Central memory CD8-positive, alpha-beta T cell (primary cell): ENCODE results near the gene RBM12.

Experiments used
- ATAC-seq: fragments of 150-1000 bp; cut with Tn5 transposase; replicated peaks from 2 replicates; pipeline ENCODE4 v1.10.0; 2022; ENCODE audit warnings: mild to moderate bottlenecking, moderate FRiP score, moderate number of reproducible peaks; ENCODE audit not compliant: poor library complexity, severe bottlenecking; ENCODE audit errors: extremely low read depth
- DNase-seq, 2 donors: peaks; one replicate each; pipeline ENCODE4 v3.0.0; 2021; ENCODE audit warnings: low spot score in 2 of 2
- H3K27ac Mint-ChIP-seq: one replicate; pipeline ENCODE4 v1.8.0; 2022; ENCODE audit warnings: low read depth, mild to moderate bottlenecking, moderate library complexity, mixed read lengths
- H3K27me3 Mint-ChIP-seq: one replicate; pipeline ENCODE4 v1.8.0; 2022; ENCODE audit warnings: mixed read lengths
- H3K36me3 Mint-ChIP-seq: one replicate; pipeline ENCODE4 v1.8.0; 2022; ENCODE audit warnings: mild to moderate bottlenecking, moderate library complexity, mixed read lengths; ENCODE audit not compliant: insufficient read depth
- H3K4me1 Mint-ChIP-seq: one replicate; pipeline ENCODE4 v1.8.0; 2022; ENCODE audit warnings: mixed read lengths
- H3K4me3 Mint-ChIP-seq: one replicate; pipeline ENCODE4 v1.8.0; 2022; ENCODE audit warnings: mild to moderate bottlenecking, moderate library complexity, mixed read lengths
- H3K9me3 Mint-ChIP-seq: one replicate; pipeline ENCODE4 v1.8.0; 2022; ENCODE audit warnings: mixed read lengths

Gene RBM12

DNA sequence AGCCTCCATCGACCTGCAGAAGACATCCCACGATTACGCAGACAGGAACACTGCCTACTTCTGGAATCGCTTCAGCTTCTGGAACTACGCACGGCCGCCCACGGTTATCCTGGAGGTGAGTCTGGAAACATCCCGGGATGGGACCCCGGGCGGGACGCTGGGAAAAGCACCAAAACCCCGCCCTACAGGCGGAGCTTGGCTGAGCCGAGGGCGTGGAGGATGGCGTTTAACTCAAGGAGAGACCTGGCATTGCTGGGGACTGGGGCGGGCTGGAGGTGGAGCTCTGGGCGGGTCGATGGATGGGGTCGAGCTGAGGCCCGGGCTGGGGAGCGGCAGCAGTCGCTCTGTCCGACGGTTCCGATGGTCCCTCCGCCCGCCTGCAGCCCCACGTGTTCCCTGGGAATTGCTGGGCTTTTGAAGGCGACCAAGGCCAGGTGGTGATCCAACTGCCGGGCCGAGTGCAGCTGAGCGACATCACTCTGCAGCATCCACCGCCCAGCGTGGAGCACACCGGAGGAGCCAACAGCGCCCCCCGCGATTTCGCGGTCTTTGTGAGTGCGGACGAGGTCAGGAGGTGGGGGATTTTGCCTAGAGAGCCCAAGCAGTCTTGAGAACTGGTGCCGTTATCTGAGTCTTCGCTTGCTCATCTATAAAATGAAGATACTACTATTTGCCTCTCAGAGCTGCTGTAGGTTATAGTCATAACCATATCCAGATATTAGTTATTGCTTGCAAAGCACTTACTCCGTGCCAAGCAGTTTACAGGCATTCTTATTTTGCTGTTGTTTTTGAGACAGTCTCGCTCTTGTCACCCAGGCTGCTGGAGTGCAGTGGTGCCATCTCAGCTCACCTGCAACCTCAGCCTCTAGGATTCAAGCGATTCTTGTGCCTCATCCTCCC, 45.3 kb downstream of the RBM12 start:
- H3K4me3 Mint-ChIP-seq = peak overlapping the region; percentile 87
- peak overlapping the region; percentile 78 for H3K27ac Mint-ChIP-seq
- peaks cover 27% of the 10 kb centered on the region for H3K36me3 Mint-ChIP-seq

GRCh38 chr20:35618263-35619131, 46.2 kb downstream of the RBM12 start:
- Mint-ChIP-seq H3K4me3 (peak overlapping the region; percentile 87), H3K27me3 (no peaks in the 10 kb centered on the region), H3K4me1 (peaks cover 38% of the 10 kb centered on the region), H3K9me3 (no peaks in the 10 kb centered on the region), H3K36me3 (peaks cover 29% of the 10 kb centered on the region), H3K27ac (peak overlapping the region; percentile 78)
- no peak for ATAC-seq
- no peak for DNase-seq

More for the DNA sequence above, 45.3 kb downstream of the RBM12 start:
- Mint-ChIP-seq H3K4me1 (peaks cover 38% of the 10 kb centered on the region), H3K27me3 (no peaks in the 10 kb centered on the region), H3K9me3 (no peaks in the 10 kb centered on the region)
- peak; percentile 69 to 70 for DNase-seq
- ATAC-seq = peak; percentile 14

- DNase-seq = no peak
- H3K36me3 Mint-ChIP-seq = peaks cover 27% of the 10 kb centered on the region
- peak overlapping the region; percentile 87 for H3K4me3 Mint-ChIP-seq
- peaks cover 38% of the 10 kb centered on the region for H3K4me1 Mint-ChIP-seq
- no peaks in the 10 kb centered on the region for H3K27me3 Mint-ChIP-seq
- ATAC-seq = no peak
- H3K9me3 Mint-ChIP-seq = no peaks in the 10 kb centered on the region
- peak overlapping the region; percentile 78 for H3K27ac Mint-ChIP-seq
These were observed 47.1 kb downstream of the RBM12 start for GRCh38 chr20:35617397-35618262.

DNA sequence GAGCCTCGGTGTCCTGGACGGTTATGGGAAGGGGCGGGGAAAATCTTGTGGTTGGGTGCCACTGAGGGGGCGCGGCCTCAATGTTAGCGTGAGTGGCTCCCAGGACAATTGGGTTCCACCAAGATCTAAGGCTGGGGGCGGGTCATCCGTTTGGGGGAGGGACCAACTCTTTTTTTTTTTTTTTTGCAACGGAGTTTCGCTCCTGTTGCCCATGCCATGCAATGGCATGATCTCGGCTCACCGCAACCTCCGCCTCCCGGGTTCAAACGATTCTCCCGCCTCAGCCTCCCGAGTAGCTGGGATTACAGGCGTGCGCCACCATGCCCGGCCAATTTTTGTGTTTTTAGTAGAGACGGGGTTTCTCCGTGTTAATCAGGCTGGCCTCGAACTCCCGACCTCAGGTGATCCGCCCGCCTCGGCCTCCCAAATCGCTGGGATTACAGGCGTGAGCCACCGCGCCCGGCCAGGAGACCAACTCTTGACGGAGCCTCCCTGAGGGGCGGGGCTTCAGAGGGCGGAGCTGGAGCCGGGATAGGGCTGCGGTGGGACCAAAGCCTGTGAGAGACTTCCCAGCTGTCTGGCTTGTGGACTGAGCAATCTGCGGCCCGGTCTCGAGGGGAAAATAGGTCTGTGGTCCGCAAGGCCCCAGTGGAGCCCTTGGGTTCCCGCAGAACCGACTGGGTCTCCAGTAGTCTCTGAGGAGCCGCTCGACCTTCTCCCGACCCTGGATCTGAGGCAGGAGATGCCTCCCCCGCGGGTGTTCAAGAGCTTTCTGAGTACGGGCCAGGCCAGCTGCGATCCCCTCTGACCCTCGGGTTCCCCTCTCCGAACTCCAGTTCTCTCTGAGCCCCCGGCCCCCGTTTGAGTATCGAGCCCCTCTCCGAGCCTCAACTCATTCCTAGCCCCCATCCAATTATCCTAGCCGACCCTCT, 48.0 kb downstream of the RBM12 start:
- ATAC-seq (no peak), DNase-seq (no peak)
- H3K36me3 Mint-ChIP-seq = peaks cover 27% of the 10 kb centered on the region
- H3K9me3 Mint-ChIP-seq = no peaks in the 10 kb centered on the region
- H3K4me1 Mint-ChIP-seq = peaks cover 38% of the 10 kb centered on the region
- no peaks in the 10 kb centered on the region for H3K27me3 Mint-ChIP-seq
- peak overlapping the region; percentile 87 for H3K4me3 Mint-ChIP-seq
- H3K27ac Mint-ChIP-seq = peak overlapping the region; percentile 100

DNA sequence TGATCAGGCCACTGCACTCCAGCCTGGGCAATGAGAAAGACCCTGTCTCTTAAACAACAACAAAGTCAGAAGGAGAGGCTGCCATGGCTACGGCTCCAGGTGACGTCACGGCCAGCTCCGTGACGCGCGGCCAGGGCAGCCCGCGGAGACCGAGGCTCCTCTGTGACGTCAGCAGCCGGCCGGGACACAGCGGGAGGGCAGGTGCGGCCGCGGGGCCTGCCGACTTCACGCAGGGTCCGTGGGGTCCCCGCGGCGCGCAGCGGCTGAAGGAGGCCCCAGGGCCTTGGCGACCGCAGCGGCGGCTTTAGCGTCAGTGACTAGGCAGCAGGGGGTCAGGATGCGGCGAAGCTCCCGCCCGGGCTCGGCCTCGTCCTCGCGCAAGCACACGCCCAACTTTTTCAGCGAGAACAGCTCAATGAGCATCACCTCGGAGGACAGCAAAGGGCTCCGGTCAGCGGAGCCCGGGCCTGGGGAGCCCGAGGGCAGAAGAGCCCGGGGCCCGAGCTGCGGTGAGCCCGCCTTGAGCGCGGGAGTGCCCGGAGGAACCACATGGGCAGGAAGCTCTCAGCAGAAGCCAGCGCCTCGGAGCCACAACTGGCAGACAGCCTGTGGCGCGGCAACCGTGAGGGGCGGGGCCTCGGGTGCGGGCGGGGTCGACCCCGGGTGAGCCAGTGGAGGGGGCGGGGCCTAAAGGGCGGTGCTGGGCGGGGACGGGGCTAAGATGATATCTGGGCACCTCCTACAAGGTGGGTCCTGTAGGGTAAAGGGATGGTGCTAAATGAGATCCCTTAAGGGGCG, 48.8 kb downstream of the RBM12 start, which contains the start of gene SPAG4:
Gene SPAG4 (plus strand): TSS at position 163 of the 798 bp plus-strand sequence. CDS start 175 bp downstream, at position 338.
- H3K27ac Mint-ChIP-seq = peak within 1 kb of the TSS; percentile 100

DNA sequence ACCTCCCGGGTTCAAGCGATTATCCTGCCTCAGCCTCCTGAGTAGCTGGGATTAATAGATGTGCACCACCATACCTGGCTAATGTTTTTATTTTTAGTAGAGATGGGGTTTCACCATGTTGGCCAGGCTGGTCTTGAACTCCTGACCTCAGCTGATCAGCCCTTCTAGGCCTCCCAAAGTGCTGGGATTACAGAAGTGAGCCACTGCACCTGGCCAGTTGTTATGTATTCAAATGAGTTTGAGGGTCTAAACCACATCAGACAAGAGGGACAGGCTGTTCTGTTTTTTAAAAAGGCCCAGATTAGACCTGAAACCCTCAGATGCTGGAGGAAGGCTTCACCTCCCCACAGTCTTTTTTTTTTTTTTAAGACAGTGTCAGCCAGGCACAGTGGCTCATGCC, 53.2 kb downstream of the RBM12 start:
- no peaks in the 10 kb centered on the region for H3K9me3 Mint-ChIP-seq

More for the DNA sequence above, 48.8 kb downstream of the RBM12 start, which contains the start of gene SPAG4:
- Mint-ChIP-seq H3K4me1 (peaks cover 34% of the 10 kb centered on the region), H3K4me3 (peak within 1 kb of the TSS; percentile 87), H3K36me3 (peaks cover 27% of the 10 kb centered on the region), H3K9me3 (no peaks in the 10 kb centered on the region), H3K27me3 (no peaks in the 10 kb centered on the region)
- ATAC-seq (peak; percentile 86), DNase-seq (peak; percentile 96 to 99)

DNA sequence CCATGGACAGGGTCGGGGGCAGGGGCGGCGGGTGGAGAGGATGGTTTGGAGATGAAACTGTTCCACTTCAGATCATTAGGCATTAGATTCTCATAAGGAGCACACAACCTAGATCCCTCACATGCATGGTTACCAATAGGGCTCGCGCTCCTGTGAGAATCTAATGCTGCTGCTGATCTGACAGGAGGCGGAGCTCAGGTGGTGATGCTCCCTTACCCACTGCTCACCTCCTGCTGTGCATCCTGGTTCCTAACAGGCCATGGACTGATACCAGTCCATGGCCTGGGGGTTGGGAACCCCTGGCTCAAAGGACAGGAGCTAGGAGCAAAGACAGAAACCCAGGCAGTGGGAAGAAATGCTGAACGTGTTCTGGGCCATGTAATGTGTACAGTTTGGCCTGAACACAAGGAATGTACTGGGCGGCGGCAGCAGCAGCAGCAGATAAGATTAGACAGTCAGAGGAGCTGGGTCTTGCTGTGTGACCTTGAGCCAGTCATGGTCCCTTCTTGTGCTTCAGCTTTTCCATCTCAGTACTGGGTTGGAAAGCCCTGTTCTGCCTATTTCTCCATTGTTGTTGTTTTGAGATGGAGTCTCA, 53.8 kb downstream of the RBM12 start:
- Mint-ChIP-seq H3K27ac (no peak overlapping the region), H3K9me3 (no peaks in the 10 kb centered on the region), H3K4me3 (no peak overlapping the region), H3K4me1 (peaks cover 7% of the 10 kb centered on the region), H3K27me3 (no peaks in the 10 kb centered on the region), H3K36me3 (peaks cover 13% of the 10 kb centered on the region)
- no peak for ATAC-seq
- DNase-seq = no peak

More for the DNA sequence above, 53.2 kb downstream of the RBM12 start:
- no peak overlapping the region for H3K4me3 Mint-ChIP-seq
- H3K36me3 Mint-ChIP-seq = peaks cover 18% of the 10 kb centered on the region
- peaks cover 9% of the 10 kb centered on the region for H3K4me1 Mint-ChIP-seq
- no peak for DNase-seq
- no peak for ATAC-seq
- no peak overlapping the region for H3K27ac Mint-ChIP-seq
- no peaks in the 10 kb centered on the region for H3K27me3 Mint-ChIP-seq

DNA sequence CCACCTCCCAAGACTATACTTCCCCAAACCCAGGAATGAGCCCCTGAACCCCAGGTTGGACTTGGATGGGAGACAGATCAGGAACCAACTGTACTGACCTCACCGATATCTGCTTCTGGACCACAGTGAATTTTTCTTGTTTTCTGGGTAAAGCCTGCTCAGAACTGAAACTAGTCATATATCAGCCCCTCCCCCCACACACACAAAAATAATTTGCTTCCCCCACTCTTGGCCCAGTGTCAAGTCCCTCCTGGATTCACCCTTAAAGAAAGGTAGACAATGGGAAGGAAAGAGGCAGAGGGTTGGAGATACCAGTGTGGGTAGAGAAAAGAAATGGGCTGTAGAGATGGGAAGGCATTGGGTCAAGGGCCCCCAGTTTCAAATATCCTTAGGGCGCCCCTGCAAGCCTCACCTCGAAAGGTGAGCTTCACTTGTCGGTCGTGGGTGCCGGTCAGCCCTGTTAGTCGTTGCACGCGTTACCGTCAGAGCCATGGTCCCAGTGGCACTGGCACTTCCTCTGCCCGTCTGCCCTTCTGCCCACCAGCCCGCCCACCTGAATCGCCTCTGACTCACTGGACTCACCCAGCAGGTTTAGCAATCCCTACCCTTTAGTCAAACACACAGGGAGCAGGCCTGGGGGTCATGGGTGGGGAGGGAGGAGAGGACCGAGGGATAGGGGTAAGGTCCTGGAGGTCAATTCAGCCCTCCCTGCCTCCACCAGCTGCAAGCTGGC, 57.5 kb downstream of the RBM12 start:
- Mint-ChIP-seq H3K4me3 (no peak overlapping the region), H3K4me1 (no peaks in the 10 kb centered on the region), H3K36me3 (peaks cover 1% of the 10 kb centered on the region), H3K27me3 (no peaks in the 10 kb centered on the region), H3K9me3 (no peaks in the 10 kb centered on the region), H3K27ac (no peak overlapping the region)
- DNase-seq = no peak
- ATAC-seq = no peak

DNA sequence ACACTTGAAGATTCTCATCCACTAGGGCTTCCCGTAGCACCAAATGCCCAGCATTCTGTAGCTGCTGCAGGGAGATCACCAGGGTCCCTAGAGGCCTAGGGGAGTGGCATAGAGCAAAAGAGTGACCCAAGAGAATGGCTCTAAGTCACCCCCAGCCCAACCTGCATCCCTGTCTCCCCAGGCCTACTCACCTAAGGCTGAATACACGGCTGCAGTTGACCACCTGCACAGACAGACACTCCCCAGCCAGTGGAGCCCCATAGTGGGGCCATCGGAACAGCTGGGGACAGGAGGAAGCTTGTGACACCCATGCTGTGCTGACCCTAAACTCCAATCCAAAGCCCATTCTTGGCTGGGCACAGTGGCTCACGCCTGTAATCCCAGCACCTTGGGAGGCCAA, 58.6 kb downstream of the RBM12 start:
- no peaks in the 10 kb centered on the region for H3K27me3 Mint-ChIP-seq
- no peaks in the 10 kb centered on the region for H3K4me1 Mint-ChIP-seq
- ATAC-seq = no peak
- no peak overlapping the region for H3K27ac Mint-ChIP-seq
- no peaks in the 10 kb centered on the region for H3K9me3 Mint-ChIP-seq
- H3K4me3 Mint-ChIP-seq = no peak overlapping the region
- no peak for DNase-seq
- H3K36me3 Mint-ChIP-seq = peaks cover 1% of the 10 kb centered on the region

- no peak for ATAC-seq
- no peak for DNase-seq
- no peaks in the 10 kb centered on the region for H3K9me3 Mint-ChIP-seq
- H3K27ac Mint-ChIP-seq = no peak overlapping the region
- no peak overlapping the region for H3K4me3 Mint-ChIP-seq
- H3K27me3 Mint-ChIP-seq = no peaks in the 10 kb centered on the region
- no peaks in the 10 kb centered on the region for H3K36me3 Mint-ChIP-seq
- H3K4me1 Mint-ChIP-seq = no peaks in the 10 kb centered on the region
These were observed 60.3 kb downstream of the RBM12 start for GRCh38 chr20:35604449-35604747.
